ENCODE data around the gene ARMC9. TPM values are rescaled to one million over a fixed set of nuclear protein-coding genes. Genes with fewer than 3 reads are reported as not detected.

ARMC9 gene
- total RNA-seq, 1 experiment from 2014 or later = 16.4 TPM

DNA sequence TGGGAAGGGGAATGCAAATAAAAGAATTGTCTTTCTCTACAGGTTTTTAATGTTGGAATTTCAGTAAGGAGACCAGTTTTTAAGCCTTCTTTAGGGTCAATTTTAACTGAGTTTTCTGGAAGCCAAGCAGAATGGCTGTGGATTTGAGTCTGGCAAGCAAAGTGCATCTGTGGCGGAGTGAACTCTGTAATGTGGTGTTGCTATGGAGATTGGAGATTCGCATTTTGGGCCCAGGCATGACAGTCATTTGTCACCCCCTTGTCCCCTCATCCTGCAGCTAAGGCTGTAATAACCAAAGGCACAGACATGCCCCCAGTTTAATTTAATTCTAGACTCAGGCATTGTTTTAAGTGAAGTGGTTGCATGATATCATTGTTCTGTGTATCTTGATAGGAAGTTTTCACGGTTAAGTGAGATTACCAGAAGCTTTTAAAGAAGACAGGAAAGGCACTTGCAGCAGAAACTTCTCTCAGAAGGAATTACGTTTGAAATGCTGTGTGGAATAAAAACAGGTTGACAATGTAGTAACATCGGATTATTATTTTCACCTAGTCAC, 30.6 kb downstream of the ARMC9 start:
- Histone ChIP-seq H3K79me2 (ENCODE audit: insufficient read depth, low read length) (no peaks in the 10 kb centered on the region), H3K9me3 (ENCODE audit: control insufficient read depth in 1 of 2, insufficient read depth in 1 of 2, low read depth in 1 of 2, low read length in 2 of 2) (no peaks in the 10 kb centered on the region), H3K4me3 (replicated peaks in 1 of 2; ENCODE audit: low read depth in 1 of 2, low read length in 2 of 2) (no peak overlapping the region), H2AFZ (ENCODE audit: low read depth, low read length, poor library complexity, severe bottlenecking) (no peak overlapping the region), H3K36me3 (ENCODE audit: control insufficient read depth in 1 of 2, insufficient read depth in 2 of 2, low read length in 2 of 2) (no peaks in the 10 kb centered on the region), H4K20me1 (ENCODE audit: insufficient read depth) (no peaks in the 10 kb centered on the region; the same call in 1 of the 2 replicates), H3K9me2 (ENCODE audit: insufficient read depth) (no peaks in the 10 kb centered on the region), H3K27ac (ENCODE audit: low read depth, low read length) (no peak overlapping the region), H3K4me1 (ENCODE audit: control insufficient read depth in 1 of 2, insufficient read depth in 2 of 2, low read length in 2 of 2) (no peaks in the 10 kb centered on the region), H3K27me3 (ENCODE audit: insufficient read depth, low read length) (no peaks in the 10 kb centered on the region), H3K9ac (ENCODE audit: low read length) (no peak overlapping the region), H3K4me2 (ENCODE audit: low read length) (no peak overlapping the region)
- RAD21 ChIA-PET (ENCODE audit: low non-redundant PET in 1 of 2, low total read pairs in 2 of 2, uncharacterized antibody in 2 of 2, unreplicated experiment in 2 of 2) = no interaction called here
- POLR2A ChIA-PET = no interaction called here
- DNase-seq (ENCODE audit: low read depth, low spot score) (no peak), ATAC-seq (no peak)
- TF ChIP-seq ZFX (IDR thresholded peaks at IDR 0.05) (no peak), SP1 (IDR thresholded peaks at IDR 0.05; ENCODE audit: low read depth) (no peak), EZH2 (IDR thresholded peaks at IDR 0.05) (no peak), REST (IDR thresholded peaks at IDR 0.05; ENCODE audit: low read depth) (no peak), CTCF (IDR thresholded peaks at IDR 0.05 in 2 of 3, conservative IDR thresholded peaks at IDR 0.05 in 1 of 3; ENCODE audit: borderline replicate concordance in 1 of 3, insufficient read depth in 1 of 3, low read depth in 2 of 3, low read length in 2 of 3) (no peak), RAD21 (IDR thresholded peaks at IDR 0.05; ENCODE audit: low read depth) (no peak), CBX3 (IDR thresholded peaks at IDR 0.05; ENCODE audit: low read depth) (no peak), POLR2A (IDR thresholded peaks at IDR 0.05; ENCODE audit: borderline replicate concordance, extremely low read depth, insufficient read depth, insufficient read length) (no peak), EZH2phosphoT487 (IDR thresholded peaks at IDR 0.05; ENCODE audit: borderline replicate concordance) (no peak), JUND (IDR thresholded peaks at IDR 0.05) (no peak), YY1 (IDR thresholded peaks at IDR 0.05; ENCODE audit: extremely low read depth, insufficient replicate concordance, low read depth, low read length) (no peak), EGR1 (IDR thresholded peaks at IDR 0.05; ENCODE audit: low read depth) (no peak), CEBPB (IDR thresholded peaks at IDR 0.05; ENCODE audit: low read depth) (no peak), TCF7L2 (IDR thresholded peaks at IDR 0.05; ENCODE audit: borderline replicate concordance, extremely low read depth, insufficient read depth, insufficient read length) (no peak), ELF1 (IDR thresholded peaks at IDR 0.05; ENCODE audit: borderline replicate concordance, low read depth) (no peak), ZNF274 (IDR thresholded peaks at IDR 0.05; ENCODE audit: low read depth, low read length) (no peak), ATF3 (IDR thresholded peaks at IDR 0.05) (no peak), FOSL1 (IDR thresholded peaks at IDR 0.05; ENCODE audit: low read depth) (no peak), SIN3A (IDR thresholded peaks at IDR 0.05; ENCODE audit: low read depth) (no peak)
- TF ChIP-seq, protein P1, sequence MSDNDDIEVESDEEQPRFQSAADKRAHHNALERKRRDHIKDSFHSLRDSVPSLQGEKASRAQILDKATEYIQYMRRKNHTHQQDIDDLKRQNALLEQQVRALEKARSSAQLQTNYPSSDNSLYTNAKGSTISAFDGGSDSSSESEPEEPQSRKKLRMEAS (IDR thresholded peaks at IDR 0.05) = no peak
- CTCF ChIA-PET = interaction anchor here (1.0 to 1.4 kb wide), 2 partner anchors 171 to 223 kb away, joined by 3 to 5 read pairs; no protein-coding TSS in a partner anchor
- BruUV-seq (replicated peaks) = no TSS peak
- intact Hi-C loops (cut with micrococcal nuclease) = loop anchor here (5.0 kb wide), 2 partner anchors 183 to 328 kb away; no protein-coding TSS in a partner anchor
